Measurements from ENCODE around the gene NFIX. TPM values are rescaled to one million over a fixed set of nuclear protein-coding genes. Genes with fewer than 3 reads are reported as not detected.
A peak's percentile ranks its signal among the peaks of the same experiment; 100 is the strongest.

Gene NFIX
- total RNA-seq, 2 donors from 2014 or later = 70.9 to 73.8 TPM

- no peak for TF ChIP-seq CTCF (IDR thresholded peaks at IDR 0.05)
- intact Hi-C loops (cut with DNase I) = no loop called here
- Histone ChIP-seq H3K27me3 (no peaks in the 10 kb centered on the region), H3K9ac (ENCODE audit: low read depth in 2 of 2, low read length in 2 of 2) (no peak overlapping the region), H3K4me1 (peaks cover 4% of the 10 kb centered on the region), H3K27ac (peak overlapping the region; percentile 60), H3K9me3 (no peaks in the 10 kb centered on the region), H3K36me3 (no peaks in the 10 kb centered on the region), H3K4me3 (no peak overlapping the region)
- no peak for DNase-seq
Measured at GRCh38 chr19:13020002-13020414, 24.7 kb downstream of the NFIX start.

GRCh38 chr19:13022111-13022858 is 27.0 kb downstream of the NFIX start:
- intact Hi-C loops (cut with DNase I) = no loop called here
- Histone ChIP-seq H3K27me3 (no peaks in the 10 kb centered on the region), H3K27ac (peak overlapping the region; percentile 79), H3K9ac (ENCODE audit: low read depth in 2 of 2, low read length in 2 of 2) (peak overlapping the region; percentile 72 to 77), H3K9me3 (no peaks in the 10 kb centered on the region), H3K36me3 (no peaks in the 10 kb centered on the region), H3K4me1 (peaks cover 4% of the 10 kb centered on the region), H3K4me3 (peak overlapping the region; percentile 29)
- TF ChIP-seq CTCF (IDR thresholded peaks at IDR 0.05) = no peak
- DNase-seq = no peak

GRCh38 chr19:13022859-13023636 is 27.8 kb downstream of the NFIX start:
- Histone ChIP-seq H3K27me3 (no peaks in the 10 kb centered on the region), H3K36me3 (no peaks in the 10 kb centered on the region), H3K27ac (peak overlapping the region; percentile 79), H3K9me3 (no peaks in the 10 kb centered on the region), H3K4me3 (peak overlapping the region; percentile 29), H3K9ac (ENCODE audit: low read depth in 2 of 2, low read length in 2 of 2) (peak overlapping the region in 1 of 2 donors; percentile 77), H3K4me1 (peaks cover 4% of the 10 kb centered on the region)
- intact Hi-C loops (cut with DNase I) = no loop called here
- TF ChIP-seq CTCF (IDR thresholded peaks at IDR 0.05) = no peak
- peak; percentile 84 for DNase-seq

- no peaks in the 10 kb centered on the region for H3K36me3 ChIP-seq
- H3K27ac ChIP-seq = peak overlapping the region; percentile 79
- H3K27me3 ChIP-seq = no peaks in the 10 kb centered on the region
- H3K9me3 ChIP-seq = no peaks in the 10 kb centered on the region
- H3K4me3 ChIP-seq = peak overlapping the region; percentile 29
- no peak for TF ChIP-seq CTCF (IDR thresholded peaks at IDR 0.05)
- intact Hi-C loops (cut with DNase I) = no loop called here
- peaks cover 4% of the 10 kb centered on the region for H3K4me1 ChIP-seq
- no peak for DNase-seq
- peak overlapping the region in 1 of 2 donors; percentile 77 for H3K9ac ChIP-seq (ENCODE audit: low read depth in 2 of 2, low read length in 2 of 2)
Measured at GRCh38 chr19:13023656-13024055, 28.4 kb downstream of the NFIX start.

- intact Hi-C loops (cut with DNase I) = no loop called here
- H3K4me1 ChIP-seq = peaks cover 4% of the 10 kb centered on the region
- H3K4me3 ChIP-seq = peak overlapping the region; percentile 25
- H3K27ac ChIP-seq = peak overlapping the region; percentile 79
- no peaks in the 10 kb centered on the region for H3K27me3 ChIP-seq
- peak overlapping the region; percentile 38 to 42 for H3K9ac ChIP-seq (ENCODE audit: low read depth in 2 of 2, low read length in 2 of 2)
- no peak for TF ChIP-seq CTCF (IDR thresholded peaks at IDR 0.05)
- no peak for DNase-seq
- H3K9me3 ChIP-seq = no peaks in the 10 kb centered on the region
- H3K36me3 ChIP-seq = no peaks in the 10 kb centered on the region
Measured at GRCh38 chr19:13024126-13024950, 29.1 kb downstream of the NFIX start.

Measured in colonic mucosa (tissue), 4 donors.